ENCODE measurements around the gene GTF3C1. TPM values are rescaled to one million over a fixed set of nuclear protein-coding genes. Genes with fewer than 3 reads are reported as not detected.

The GTF3C1 gene
- total and polyA plus RNA-seq, 2 of the 8 experiments (the other 6 are each of a cell fraction or from before 2014, with no cell fraction given): 89.3 to 126 TPM

DNA sequence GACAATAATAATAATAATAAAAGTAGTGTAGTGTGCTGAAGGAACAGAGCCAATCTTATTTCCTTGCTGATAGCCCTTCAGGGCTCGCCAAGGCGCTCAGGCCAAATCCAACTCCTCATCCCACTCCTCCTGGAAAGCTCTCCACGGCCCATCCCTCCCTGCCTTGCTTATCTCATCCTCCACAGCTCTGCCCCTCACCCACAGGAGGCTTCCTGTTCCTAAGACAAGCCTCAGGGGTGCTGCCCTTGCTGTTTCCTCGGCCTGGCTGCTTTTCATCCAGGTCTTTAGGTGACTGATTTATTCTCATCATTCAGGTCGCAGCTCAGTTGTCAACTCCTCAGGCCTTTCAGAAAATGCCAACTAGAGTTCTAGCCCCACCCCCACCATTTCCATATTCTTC is 11.2 kb downstream of the GTF3C1 start:
- Histone ChIP-seq H3K27ac (ENCODE audit: low read depth, low read length) (no peak overlapping the region), H2BK12ac (ENCODE audit: low read depth, low read length) (no peak overlapping the region), H3K4me1 (replicated peaks in 1 of 4; ENCODE audit: control insufficient read depth in 3 of 4, insufficient read depth in 4 of 4, low read length in 3 of 4) (no peaks in the 10 kb centered on the region), H3K4me3 (ENCODE audit: extremely low read depth in 1 of 4, insufficient read depth in 2 of 4, low read depth in 3 of 4, low read length in 4 of 4) (no peak overlapping the region), H3K4ac (replicated peaks; ENCODE audit: insufficient read length, low read depth, low read length) (no peak overlapping the region), H2BK120ac (replicated peaks; ENCODE audit: low read depth, low read length) (no peak overlapping the region), H3K56ac (replicated peaks; ENCODE audit: insufficient read length, low read depth, low read length) (no peak overlapping the region), H4K20me1 (replicated peaks in 1 of 2; ENCODE audit: control insufficient read depth in 1 of 2, insufficient read depth in 2 of 2, low read length in 2 of 2) (peaks cover 2 to 8% of the 10 kb centered on the region in 2 experiments), H3K79me1 (ENCODE audit: low read depth, low read length) (peaks cover 7% of the 10 kb centered on the region), H3K23ac (ENCODE audit: insufficient read length) (no peak overlapping the region), H2AK5ac (ENCODE audit: low read depth, low read length) (no peak overlapping the region), H3K4me2 (ENCODE audit: insufficient read depth in 1 of 2, low read depth in 2 of 2, low read length in 2 of 2) (no peak overlapping the region), H3K27me3 (replicated peaks in 1 of 4; ENCODE audit: control insufficient read depth in 3 of 4, extremely low read depth in 1 of 4, insufficient read depth in 3 of 4, low read length in 3 of 4) (no peaks in the 10 kb centered on the region), H2BK20ac (ENCODE audit: low read length) (no peak overlapping the region), H3K79me2 (ENCODE audit: control insufficient read depth in 1 of 2, insufficient read depth in 2 of 2, low read length in 2 of 2) (no peaks in the 10 kb centered on the region), H4K8ac (ENCODE audit: extremely low read depth, insufficient read depth, low read length) (no peak overlapping the region), H3K9ac (replicated peaks in 1 of 4; ENCODE audit: extremely low read depth in 1 of 4, low read depth in 3 of 4, low read length in 3 of 4) (no peak overlapping the region), H4K91ac (replicated peaks; ENCODE audit: insufficient read length, low read length) (no peak overlapping the region), H2AFZ (ENCODE audit: low read length) (no peak overlapping the region), H3K14ac (ENCODE audit: insufficient read length) (no peak overlapping the region), H3K36me3 (ENCODE audit: control insufficient read depth in 2 of 4, insufficient read depth in 4 of 4, low read length in 3 of 4) (peaks cover 33 to 76% (median 61%) of the 10 kb centered on the region in 4 experiments), H2BK5ac (ENCODE audit: low read depth, low read length) (no peak overlapping the region), H2BK15ac (ENCODE audit: low read length) (no peak overlapping the region), H3K9me3 (ENCODE audit: insufficient read depth in 2 of 2, low read depth in 1 of 2, low read length in 1 of 2) (no peaks in the 10 kb centered on the region), H3K18ac (ENCODE audit: extremely low read depth, low read length) (no peak overlapping the region), H3K23me2 (ENCODE audit: low read depth, low read length) (no peaks in the 10 kb centered on the region), H4K5ac (ENCODE audit: insufficient read length, low read depth, low read length) (no peak overlapping the region)
- WGBS, 2 experiments (ENCODE audit: extremely low coverage in 1 of 2, insufficient coverage in 1 of 2, insufficient read length in 1 of 2, insufficient replicate concordance in 2 of 2, low coverage in 1 of 2, low lambda C conversion rate in 2 of 2, missing lambda C conversion rate in 1 of 2): 84% methylated on average over 5 of the region's 5 CpGs; no CpG with 5 or more reads in 1 of the 2 experiments
- FAIRE-seq (no peak), DNase-seq (ENCODE audit: low read depth in 1 of 2, low spot score in 2 of 2) (no peak)
- CTCF ChIA-PET (ENCODE audit: partially characterized antibody): no interaction called here
- TF ChIP-seq POLR2AphosphoS5 (IDR thresholded peaks at IDR 0.05; ENCODE audit: low read depth, low read length) (no peak), GABPA (IDR thresholded peaks at IDR 0.05; ENCODE audit: borderline replicate concordance, insufficient read depth, low read length) (no peak), CREB1 (IDR thresholded peaks at IDR 0.05) (no peak), PHF8 (conservative IDR thresholded peaks at IDR 0.05; ENCODE audit: low read depth, low read length) (no peak), SIN3A (conservative IDR thresholded peaks at IDR 0.05 in 1 of 2, IDR thresholded peaks at IDR 0.05 in 1 of 2; ENCODE audit: low read depth in 1 of 2, low read length in 2 of 2) (no peak), SIX5 (IDR thresholded peaks at IDR 0.05; ENCODE audit: low read depth, low read length) (no peak), SRF (IDR thresholded peaks at IDR 0.05; ENCODE audit: low read depth, low read length) (no peak), HDAC2 (IDR thresholded peaks at IDR 0.05; ENCODE audit: borderline replicate concordance in 1 of 2, low read depth in 2 of 2, low read length in 2 of 2) (no peak), CHD1 (IDR thresholded peaks at IDR 0.05; ENCODE audit: low read depth, low read length) (no peak), TCF12 (IDR thresholded peaks at IDR 0.05; ENCODE audit: low read depth, low read length) (no peak), RNF2 (IDR thresholded peaks at IDR 0.05; ENCODE audit: borderline replicate concordance, low read depth, low read length, missing control alignments, poor library complexity, severe bottlenecking) (no peak), EGR1 (IDR thresholded peaks at IDR 0.05; ENCODE audit: borderline replicate concordance, low read depth, low read length) (no peak)
- POLR2A ChIA-PET (ENCODE audit: partially characterized antibody): interaction anchor here (1.3 kb wide), 1 partner anchor 9 kb away, joined by 4 read pairs; no protein-coding TSS in a partner anchor
